ENCODE results near the gene MMP24. TPM values are rescaled to one million over a fixed set of nuclear protein-coding genes. Genes with fewer than 3 reads are reported as not detected.

The MMP24 gene
- total RNA-seq, 2 experiments from 2014 or later = not detected

GRCh38 chr20:35290186-35290886 is 63.8 kb downstream of the MMP24 start:
- Histone ChIP-seq H2AFZ (ENCODE audit: low read length) (no peak overlapping the region), H3K79me2 (ENCODE audit: insufficient read depth, low read depth, low read length) (no peaks in the 10 kb centered on the region), H3K4me1 (ENCODE audit: insufficient read depth, low read length, poor library complexity, severe bottlenecking) (no peaks in the 10 kb centered on the region), H3K27ac (ENCODE audit: low read depth, low read length, poor library complexity, severe bottlenecking) (no peak overlapping the region), H3K9me3 (ENCODE audit: low read length) (no peaks in the 10 kb centered on the region), H4K20me1 (ENCODE audit: insufficient read depth, low read length) (no peaks in the 10 kb centered on the region), H3K36me3 (ENCODE audit: insufficient read depth, low read length) (no peaks in the 10 kb centered on the region), H3K9me2 (ENCODE audit: insufficient read depth, low read length) (no peaks in the 10 kb centered on the region), H3K4me3 (ENCODE audit: low read depth, low read length, poor library complexity, severe bottlenecking) (no peak overlapping the region), H3K4me2 (ENCODE audit: low read length) (no peak overlapping the region)
- TF ChIP-seq EZH2phosphoT487 (IDR thresholded peaks at IDR 0.05; ENCODE audit: borderline replicate concordance, low read depth, low read length) (no peak), CTCF (conservative IDR thresholded peaks at IDR 0.05; ENCODE audit: low read length) (no peak)
- no peak for DNase-seq (ENCODE audit: low spot score)
- ChIA-PET CTCF (ENCODE audit: unreplicated experiment) (interaction anchor here (0.6 kb wide), 1 partner anchor 1819 kb away, joined by 3 read pairs; no protein-coding TSS in a partner anchor), POLR2A (no interaction called here)
- BruUV-seq (replicated peaks) = no TSS peak
- intact Hi-C loops (cut with micrococcal nuclease; ENCODE audit: unreplicated experiment) = no loop called here

GRCh38 chr20:35290887-35291417 is 64.5 kb downstream of the MMP24 start:
- intact Hi-C loops (cut with micrococcal nuclease; ENCODE audit: unreplicated experiment) = no loop called here
- TF ChIP-seq EZH2phosphoT487 (IDR thresholded peaks at IDR 0.05; ENCODE audit: borderline replicate concordance, low read depth, low read length) (no peak), CTCF (conservative IDR thresholded peaks at IDR 0.05; ENCODE audit: low read length) (no peak)
- no peak for DNase-seq (ENCODE audit: low spot score)
- Histone ChIP-seq H3K36me3 (ENCODE audit: insufficient read depth, low read length) (no peaks in the 10 kb centered on the region), H3K4me1 (ENCODE audit: insufficient read depth, low read length, poor library complexity, severe bottlenecking) (no peaks in the 10 kb centered on the region), H2AFZ (ENCODE audit: low read length) (no peak overlapping the region), H4K20me1 (ENCODE audit: insufficient read depth, low read length) (no peaks in the 10 kb centered on the region), H3K4me2 (ENCODE audit: low read length) (no peak overlapping the region), H3K9me2 (ENCODE audit: insufficient read depth, low read length) (no peaks in the 10 kb centered on the region), H3K4me3 (ENCODE audit: low read depth, low read length, poor library complexity, severe bottlenecking) (no peak overlapping the region), H3K79me2 (ENCODE audit: insufficient read depth, low read depth, low read length) (no peaks in the 10 kb centered on the region), H3K9me3 (ENCODE audit: low read length) (no peaks in the 10 kb centered on the region), H3K27ac (ENCODE audit: low read depth, low read length, poor library complexity, severe bottlenecking) (no peak overlapping the region)
- POLR2A ChIA-PET = no interaction called here
- BruUV-seq (replicated peaks) = no TSS peak
- CTCF ChIA-PET (ENCODE audit: unreplicated experiment) = no interaction called here
